ENCODE measurements around the gene FAXDC2. TPM values are rescaled to one million over a fixed set of nuclear protein-coding genes. Genes with fewer than 3 reads are reported as not detected.

FAXDC2 gene
- total RNA-seq, 2 donors from 2014 or later, result 2.3 to 6.2 TPM

- Histone ChIP-seq H3K4me3 (ENCODE audit: low read length) (no peak overlapping the region), H3K4me1 (ENCODE audit: control insufficient read depth, insufficient read depth, low read length) (peaks cover 22% of the 10 kb centered on the region), H3K27ac (ENCODE audit: low read depth, low read length) (no peak overlapping the region), H3K36me3 (ENCODE audit: control insufficient read depth, insufficient read depth, low read length) (peaks cover 32% of the 10 kb centered on the region), H3K9ac (ENCODE audit: extremely low read depth, low read length, poor library complexity, severe bottlenecking) (no peak overlapping the region), H3K27me3 (ENCODE audit: control insufficient read depth, insufficient read depth, low read length, poor library complexity, severe bottlenecking) (no peaks in the 10 kb centered on the region), H3K9me3 (ENCODE audit: control insufficient read depth, low read length) (no peaks in the 10 kb centered on the region)
- Mint-ChIP-seq H3K4me1 (peaks cover 51% of the 10 kb centered on the region), H3K4me3 (no peak overlapping the region), H3K27me3 (ENCODE audit: insufficient read depth) (no peaks in the 10 kb centered on the region), H3K27ac (peak overlapping the region; percentile 64), H3K36me3 (ENCODE audit: low read depth) (peaks cover 36% of the 10 kb centered on the region), H3K9me3 (no peaks in the 10 kb centered on the region)
- DNase-seq, result no peak
- no peak for TF ChIP-seq CTCF (conservative IDR thresholded peaks at IDR 0.05)
- WGBS, 2 experiments (ENCODE audit: insufficient coverage in 1 of 2, insufficient read length in 1 of 2), result 91 to 95% methylated on average over 4 to 5 of the region's 5 CpGs
Measured at GRCh38 chr5:154788212-154788611, 62.2 kb downstream of the FAXDC2 start.

GRCh38 chr5:154786414-154786813, 64.0 kb downstream of the FAXDC2 start:
- DNase-seq, result no peak
- Mint-ChIP-seq H3K27ac (peak overlapping the region; percentile 70), H3K4me1 (peaks cover 68% of the 10 kb centered on the region), H3K36me3 (ENCODE audit: low read depth) (peaks cover 20% of the 10 kb centered on the region), H3K27me3 (ENCODE audit: insufficient read depth) (no peaks in the 10 kb centered on the region), H3K4me3 (no peak overlapping the region), H3K9me3 (no peaks in the 10 kb centered on the region)
- TF ChIP-seq CTCF (conservative IDR thresholded peaks at IDR 0.05), result no peak
- no peak overlapping the region for H3K9ac ChIP-seq (ENCODE audit: extremely low read depth, low read length, poor library complexity, severe bottlenecking)
- no peaks in the 10 kb centered on the region for H3K9me3 ChIP-seq (ENCODE audit: control insufficient read depth, low read length)
- WGBS, 2 experiments (ENCODE audit: insufficient coverage in 1 of 2, insufficient read length in 1 of 2), result 82 to 94% methylated on average over 2 of the region's 2 CpGs
- H3K36me3 ChIP-seq (ENCODE audit: control insufficient read depth, insufficient read depth, low read length), result peaks cover 14% of the 10 kb centered on the region
- no peak overlapping the region for H3K4me3 ChIP-seq (ENCODE audit: low read length)
- no peak overlapping the region for H3K27ac ChIP-seq (ENCODE audit: low read depth, low read length)
- peaks cover 31% of the 10 kb centered on the region for H3K4me1 ChIP-seq (ENCODE audit: control insufficient read depth, insufficient read depth, low read length)
- no peaks in the 10 kb centered on the region for H3K27me3 ChIP-seq (ENCODE audit: control insufficient read depth, insufficient read depth, low read length, poor library complexity, severe bottlenecking)

- Histone ChIP-seq H3K4me3 (ENCODE audit: low read length) (peak overlapping the region; percentile 50), H3K36me3 (ENCODE audit: control insufficient read depth, insufficient read depth, low read length) (peaks cover 2% of the 10 kb centered on the region), H3K9ac (ENCODE audit: extremely low read depth, low read length, poor library complexity, severe bottlenecking) (no peak overlapping the region), H3K9me3 (ENCODE audit: control insufficient read depth, low read length) (no peaks in the 10 kb centered on the region), H3K4me1 (ENCODE audit: control insufficient read depth, insufficient read depth, low read length) (peaks cover 31% of the 10 kb centered on the region), H3K27me3 (ENCODE audit: control insufficient read depth, insufficient read depth, low read length, poor library complexity, severe bottlenecking) (no peaks in the 10 kb centered on the region), H3K27ac (ENCODE audit: low read depth, low read length) (peak overlapping the region; percentile 1)
- Mint-ChIP-seq H3K27me3 (ENCODE audit: insufficient read depth) (no peaks in the 10 kb centered on the region), H3K9me3 (no peaks in the 10 kb centered on the region), H3K36me3 (ENCODE audit: low read depth) (peaks cover 8% of the 10 kb centered on the region), H3K27ac (peak overlapping the region; percentile 23), H3K4me3 (no peak overlapping the region), H3K4me1 (peaks cover 68% of the 10 kb centered on the region)
- TF ChIP-seq CTCF (conservative IDR thresholded peaks at IDR 0.05), result no peak
- DNase-seq, result no peak
- WGBS, 2 experiments (ENCODE audit: insufficient coverage in 1 of 2, insufficient read length in 1 of 2), result 98% methylated on average over 2 of the region's 2 CpGs; no CpG with 5 or more reads in 1 of the 2 experiments
Measured at GRCh38 chr5:154784856-154785255, 65.5 kb downstream of the FAXDC2 start.

Data from endodermal cell (in vitro differentiated cells).